Measurements from ENCODE around the gene PLVAP. TPM values are rescaled to one million over a fixed set of nuclear protein-coding genes. Genes with fewer than 3 reads are reported as not detected.

PLVAP gene
- total RNA-seq, 4 donors from 2014 or later, result 10.5 to 62.7 (median 18.7) TPM

- TF ChIP-seq CTCF (IDR thresholded peaks at IDR 0.05) (no peak), POLR2A (IDR thresholded peaks at IDR 0.05) (peak in 1 of 2 donors; percentile 71)
- no peaks in the 10 kb centered on the region for H3K36me3 ChIP-seq
- H3K4me1 ChIP-seq, result peaks cover 5 to 37% (median 15%) of the 10 kb centered on the region in 4 donors
- peaks cover 0 to under 1% of the 10 kb centered on the region in 2 donors for H3K27me3 ChIP-seq
- no peaks in the 10 kb centered on the region for H3K9me3 ChIP-seq
- peak within 1 kb of the TSS; percentile 57 to 90 (median 66) for H3K4me3 ChIP-seq
- DNase-seq, result peak; percentile 89 to 97 (median 95)
- H3K27ac ChIP-seq, result peak within 1 kb of the TSS; percentile 38 to 82 (median 66)
Measured at GRCh38 chr19:17334414-17335409, 42.4 kb downstream of the PLVAP start, which contains the start of gene ANO8. Gene ANO8, minus strand, starts transcription at chr19:17334855. Its CDS starts 185 bp downstream, at chr19:17334670.

- Histone ChIP-seq H3K27me3 (peaks cover 0 to 8% of the 10 kb centered on the region in 2 donors), H3K4me1 (peaks cover 8 to 46% (median 23%) of the 10 kb centered on the region in 4 donors), H3K4me3 (peak overlapping the region; percentile 57 to 90 (median 66)), H3K27ac (peak overlapping the region; percentile 38 to 82 (median 66)), H3K36me3 (no peaks in the 10 kb centered on the region), H3K9me3 (no peaks in the 10 kb centered on the region)
- DNase-seq, result peak in 2 of 3 donors; percentile 67 to 79
- no peak for TF ChIP-seq POLR2A (IDR thresholded peaks at IDR 0.05)
Measured at GRCh38 chr19:17333611-17334413, 43.3 kb downstream of the PLVAP start.

- Histone ChIP-seq H3K27ac (no peak overlapping the region), H3K4me3 (no peak overlapping the region), H3K9me3 (no peaks in the 10 kb centered on the region), H3K4me1 (peaks cover 8 to 48% (median 23%) of the 10 kb centered on the region in 4 donors), H3K36me3 (no peaks in the 10 kb centered on the region), H3K27me3 (peaks cover 0 to 8% of the 10 kb centered on the region in 2 donors)
- no peak for DNase-seq
- no peak for TF ChIP-seq POLR2A (IDR thresholded peaks at IDR 0.05)
- no peak for TF ChIP-seq CTCF (IDR thresholded peaks at IDR 0.05)
Measured at GRCh38 chr19:17332677-17333581, 44.2 kb downstream of the PLVAP start.

GRCh38 chr19:17332360-17332676, 44.8 kb downstream of the PLVAP start:
- no peak overlapping the region for H3K27ac ChIP-seq
- peaks cover 8 to 47% (median 22%) of the 10 kb centered on the region in 4 donors for H3K4me1 ChIP-seq
- peaks cover 0 to 8% of the 10 kb centered on the region in 2 donors for H3K27me3 ChIP-seq
- no peaks in the 10 kb centered on the region for H3K9me3 ChIP-seq
- no peak for TF ChIP-seq CTCF (IDR thresholded peaks at IDR 0.05)
- no peak for TF ChIP-seq POLR2A (IDR thresholded peaks at IDR 0.05)
- H3K4me3 ChIP-seq, result no peak overlapping the region
- DNase-seq, result no peak
- H3K36me3 ChIP-seq, result no peaks in the 10 kb centered on the region

- peaks cover 8 to 48% (median 22%) of the 10 kb centered on the region in 4 donors for H3K4me1 ChIP-seq
- no peak for TF ChIP-seq POLR2A (IDR thresholded peaks at IDR 0.05)
- no peaks in the 10 kb centered on the region for H3K9me3 ChIP-seq
- DNase-seq, result no peak
- H3K4me3 ChIP-seq, result no peak overlapping the region
- H3K36me3 ChIP-seq, result no peaks in the 10 kb centered on the region
- H3K27me3 ChIP-seq, result peaks cover 0 to 8% of the 10 kb centered on the region in 2 donors
- H3K27ac ChIP-seq, result no peak overlapping the region
Measured at GRCh38 chr19:17331045-17331558, 46.0 kb downstream of the PLVAP start.

Measured in Peyer's patch (tissue), 4 donors.